IPS-18c (cell line): Measurements from ENCODE around the gene SHISA8.
"Not testable (repeated sequence)": the region's sequence is repeated elsewhere in the genome, so short reads cannot be mapped to it uniquely, and the experiment has no call there.

Experiments
- H3K4me3 ChIP-seq: 2 replicates; pipeline ENCODE4 v1.7.0; 2013; ENCODE audit warnings: low read depth, mild to moderate bottlenecking, low read length, moderate library complexity; ENCODE audit not compliant: insufficient read depth
- H3K9me3 ChIP-seq: one replicate; pipeline ENCODE4 v1.6.1; 2013; ENCODE audit warnings: mild to moderate bottlenecking, low read length, moderate library complexity; ENCODE audit not compliant: control insufficient read depth, insufficient read depth

The SHISA8 gene

DNA sequence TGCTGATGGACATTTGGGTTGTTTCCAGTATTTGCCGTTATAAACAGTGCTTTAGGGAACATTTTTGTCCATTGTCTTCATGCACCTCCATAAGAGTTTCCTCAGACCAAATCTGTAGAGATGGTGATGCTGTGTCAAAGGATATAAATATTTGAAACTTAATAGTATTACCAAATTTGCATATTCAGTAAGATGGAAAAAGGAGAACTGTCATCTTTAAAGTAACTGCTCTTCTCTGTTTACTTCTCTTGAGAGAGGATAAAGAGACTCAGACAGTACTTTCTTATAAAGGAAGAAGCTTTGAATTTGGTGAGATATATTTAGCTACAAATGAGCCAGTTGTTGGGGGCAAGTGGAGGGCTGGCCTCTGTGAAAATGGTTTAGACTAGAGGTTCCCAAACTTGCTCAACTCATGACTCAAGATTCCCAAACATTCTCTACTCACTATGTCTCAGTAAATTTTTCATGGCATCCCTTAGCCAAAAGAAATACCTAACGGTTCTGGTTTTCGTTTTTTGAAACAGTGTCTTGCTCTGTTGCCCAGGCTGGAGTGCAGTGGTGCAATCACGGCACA is 26.2 kb downstream of the SHISA8 start:
- no peak overlapping the region for H3K4me3 ChIP-seq
- H3K9me3 ChIP-seq, result peaks cover 2% of the 10 kb centered on the region

- no peak overlapping the region for H3K4me3 ChIP-seq
- H3K9me3 ChIP-seq, result peaks cover 2% of the 10 kb centered on the region
Observed at GRCh38 chr22:41885516-41885915, 29.4 kb downstream of the SHISA8 start.

DNA sequence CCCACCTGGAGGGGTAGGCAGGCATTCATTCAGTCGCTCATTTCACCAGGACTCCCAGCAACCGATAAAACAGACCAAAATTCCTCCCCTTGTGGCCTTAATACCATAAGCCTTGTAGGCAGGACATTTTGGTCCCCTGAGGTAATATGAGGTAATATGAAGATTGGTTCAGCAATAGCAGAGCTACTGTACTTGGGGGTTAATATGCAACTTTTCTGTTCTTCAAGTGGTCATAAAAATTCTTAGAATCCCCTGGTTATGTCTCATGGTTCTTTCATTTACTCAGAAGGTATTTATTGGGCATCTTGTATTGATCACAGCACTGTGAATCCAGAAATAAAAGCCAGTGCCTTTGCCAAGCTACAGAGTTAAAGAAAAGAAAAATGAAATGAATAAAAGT is 29.8 kb downstream of the SHISA8 start:
- Histone ChIP-seq H3K9me3 (peaks cover 2% of the 10 kb centered on the region), H3K4me3 (no peak overlapping the region)

DNA sequence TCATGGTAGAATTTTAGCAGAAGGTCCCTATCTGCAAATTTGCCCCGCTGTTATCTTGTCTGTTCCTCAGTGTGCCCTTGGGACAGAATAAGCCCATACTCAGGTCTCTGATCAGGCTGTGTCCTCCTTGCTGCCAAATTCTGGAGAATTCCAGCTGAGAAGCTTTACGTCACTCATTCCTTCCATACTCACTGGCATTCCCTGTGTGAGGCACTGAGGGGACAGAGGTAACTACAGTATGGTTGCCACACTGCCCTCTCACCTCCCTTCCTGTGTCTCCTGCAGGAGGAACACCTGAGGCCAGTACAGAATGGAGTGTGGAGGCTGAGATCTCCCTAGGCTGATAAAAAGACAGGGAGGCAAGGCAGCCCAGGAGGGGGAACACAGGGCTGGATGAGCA is 31.5 kb downstream of the SHISA8 start:
- no peaks in the 10 kb centered on the region for H3K9me3 ChIP-seq
- H3K4me3 ChIP-seq, result no peak overlapping the region

DNA sequence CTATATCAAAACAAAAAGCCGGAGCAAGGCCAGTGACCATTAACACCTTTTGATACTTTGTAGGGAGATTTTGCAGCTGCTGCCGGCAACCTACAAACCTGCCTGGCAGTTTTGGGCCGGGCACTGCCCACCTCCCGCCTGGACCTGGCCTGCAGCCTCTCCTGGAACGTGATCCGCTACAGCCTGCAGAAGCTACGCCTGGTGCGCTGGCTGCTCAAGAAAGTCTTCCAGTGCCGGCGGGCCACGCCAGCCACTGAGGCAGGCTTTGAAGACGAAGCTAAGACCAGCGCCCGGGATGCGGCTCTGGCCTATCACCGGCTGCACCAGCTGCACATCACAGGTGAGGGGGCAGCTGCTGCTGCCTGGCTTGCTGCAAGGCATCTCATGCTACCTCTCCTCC is 34.2 kb downstream of the SHISA8 start:
- H3K4me3 ChIP-seq, result no peak overlapping the region

DNA sequence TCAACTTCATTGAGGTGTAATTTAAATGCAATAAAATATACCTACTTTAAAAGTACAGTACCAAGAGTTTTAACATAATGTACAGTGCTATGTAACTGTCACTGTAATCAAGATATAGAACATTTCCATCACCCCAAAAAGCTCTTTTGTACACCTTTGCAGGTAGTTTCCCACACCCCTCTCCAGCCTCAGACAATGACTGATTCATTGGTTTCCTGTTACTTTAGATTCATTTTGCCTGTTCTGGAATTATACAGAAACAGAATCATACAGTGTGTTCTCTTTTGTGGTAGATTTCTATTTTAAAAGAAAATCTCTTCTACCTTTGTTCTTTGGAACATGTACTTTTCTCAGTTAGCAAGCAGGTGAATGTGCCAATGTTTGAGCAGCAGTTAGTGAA is 38.2 kb downstream of the SHISA8 start:
- Histone ChIP-seq H3K4me3 (no peak overlapping the region), H3K9me3 (no peaks in the 10 kb centered on the region)

More for the DNA sequence above, 34.2 kb downstream of the SHISA8 start:
- no peaks in the 10 kb centered on the region for H3K9me3 ChIP-seq

DNA sequence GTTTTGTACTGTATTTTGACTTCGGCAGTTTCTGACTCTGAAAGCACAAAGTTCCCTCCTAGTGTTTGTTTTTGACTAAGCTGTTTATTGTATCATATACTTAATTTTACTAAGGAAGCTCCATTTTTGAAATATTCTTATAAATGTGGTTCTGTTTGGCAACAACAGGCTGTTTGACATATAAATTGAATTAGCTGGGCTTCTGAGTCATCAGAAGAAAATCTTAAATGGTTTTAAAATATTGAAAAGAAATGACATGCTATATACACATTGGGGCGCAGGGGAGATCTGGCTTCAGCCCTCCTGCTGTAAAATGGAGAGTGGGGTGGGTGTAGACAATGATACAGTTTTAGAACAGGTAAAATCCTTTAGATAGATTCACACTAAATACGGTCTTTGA is 38.6 kb downstream of the SHISA8 start:
- H3K9me3 ChIP-seq, result no peaks in the 10 kb centered on the region
- H3K4me3 ChIP-seq, result no peak overlapping the region

DNA sequence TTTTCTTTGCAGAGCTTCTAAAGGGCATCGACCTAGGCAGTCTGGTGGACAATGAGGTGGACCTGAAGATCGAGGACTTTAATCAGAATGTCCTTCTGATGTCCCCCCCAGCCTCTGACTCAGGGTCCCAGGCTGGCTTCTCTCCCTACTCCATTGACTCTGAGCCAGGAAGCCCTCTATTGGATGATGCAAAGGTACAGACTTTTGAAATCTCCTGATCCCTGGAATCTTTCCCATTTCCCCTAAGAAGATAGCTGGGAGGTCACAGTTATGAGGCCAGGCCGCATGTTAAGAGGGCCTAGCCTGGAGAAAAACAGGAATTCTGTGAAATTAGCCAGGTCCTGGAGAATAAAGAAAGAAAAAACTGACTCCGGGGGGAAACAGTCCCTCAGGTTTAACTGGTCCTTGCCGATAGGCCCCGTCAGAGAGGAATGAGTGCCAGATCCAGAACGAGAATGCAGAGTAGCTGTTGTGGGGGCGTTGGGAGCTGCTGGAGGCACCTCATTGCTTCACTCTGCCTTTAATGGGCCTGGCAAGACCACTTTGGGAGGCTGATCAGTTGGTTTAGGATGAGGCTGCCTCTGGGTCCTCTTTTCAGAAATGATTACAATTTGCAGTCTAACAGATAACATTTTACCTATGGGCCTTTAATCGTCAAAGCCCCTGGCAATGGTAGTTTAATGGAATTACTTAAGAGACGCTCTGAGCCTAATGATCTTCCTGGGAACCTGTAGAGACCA is 39.2 kb downstream of the SHISA8 start:
- no peak overlapping the region for H3K4me3 ChIP-seq
- H3K9me3 ChIP-seq, result no peaks in the 10 kb centered on the region

DNA sequence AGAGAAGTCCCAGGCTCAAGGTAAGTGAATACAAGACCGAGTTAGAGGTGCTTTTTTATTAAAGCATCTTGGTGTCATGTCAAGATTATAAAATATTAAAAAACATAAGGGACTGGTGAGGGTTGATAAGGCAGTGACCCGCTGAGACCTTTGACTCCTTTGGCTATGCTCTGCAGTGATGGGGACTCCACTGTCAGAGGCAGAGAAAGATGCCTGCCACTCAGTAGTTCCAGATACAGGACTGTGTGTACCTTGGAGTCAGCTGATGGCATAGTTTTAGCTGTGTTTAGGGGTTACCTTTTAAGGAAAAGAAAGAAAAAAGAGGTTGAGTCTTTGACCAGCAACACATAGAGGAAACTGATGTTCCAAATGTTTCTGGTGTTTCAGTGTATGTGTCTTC is 40.8 kb downstream of the SHISA8 start:
- no peak overlapping the region for H3K4me3 ChIP-seq
- H3K9me3 ChIP-seq, result no peaks in the 10 kb centered on the region

DNA sequence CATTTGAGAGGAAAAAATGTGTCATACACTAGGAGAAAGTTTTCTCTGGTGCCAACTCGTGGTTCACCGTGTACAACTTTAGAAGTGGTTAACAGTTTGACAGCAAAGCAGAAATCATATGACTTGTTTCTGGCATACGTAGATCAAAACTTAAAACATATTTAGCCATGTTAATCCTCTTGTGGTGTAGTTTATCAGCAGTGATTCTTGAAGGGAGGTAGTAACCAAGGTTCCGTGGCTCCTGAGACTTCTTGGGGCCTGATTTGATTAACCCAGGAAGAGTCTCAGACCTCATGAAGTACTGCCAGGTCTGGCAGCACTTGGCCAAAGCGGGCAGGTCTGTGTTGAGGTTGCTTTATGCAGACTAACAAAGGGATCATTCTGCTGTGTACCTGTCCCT is 41.5 kb downstream of the SHISA8 start:
- H3K4me3 ChIP-seq, result no peak overlapping the region
- no peaks in the 10 kb centered on the region for H3K9me3 ChIP-seq

- no peak overlapping the region for H3K4me3 ChIP-seq
Observed at GRCh38 chr22:41870786-41871185, 44.1 kb downstream of the SHISA8 start.

GRCh38 chr22:41870081-41870480 is 44.8 kb downstream of the SHISA8 start:
- H3K4me3 ChIP-seq, H3K9me3 ChIP-seq: not testable (repeated sequence)

More at GRCh38 chr22:41870786-41871185, 44.1 kb downstream of the SHISA8 start:
- H3K9me3 ChIP-seq, result no peaks in the 10 kb centered on the region

GRCh38 chr22:41868556-41868955 is 46.3 kb downstream of the SHISA8 start:
- no peaks in the 10 kb centered on the region for H3K9me3 ChIP-seq
- no peak overlapping the region for H3K4me3 ChIP-seq

GRCh38 chr22:41863472-41863871 is 51.4 kb downstream of the SHISA8 start:
- Histone ChIP-seq H3K9me3 (no peaks in the 10 kb centered on the region), H3K4me3 (no peak overlapping the region)

DNA sequence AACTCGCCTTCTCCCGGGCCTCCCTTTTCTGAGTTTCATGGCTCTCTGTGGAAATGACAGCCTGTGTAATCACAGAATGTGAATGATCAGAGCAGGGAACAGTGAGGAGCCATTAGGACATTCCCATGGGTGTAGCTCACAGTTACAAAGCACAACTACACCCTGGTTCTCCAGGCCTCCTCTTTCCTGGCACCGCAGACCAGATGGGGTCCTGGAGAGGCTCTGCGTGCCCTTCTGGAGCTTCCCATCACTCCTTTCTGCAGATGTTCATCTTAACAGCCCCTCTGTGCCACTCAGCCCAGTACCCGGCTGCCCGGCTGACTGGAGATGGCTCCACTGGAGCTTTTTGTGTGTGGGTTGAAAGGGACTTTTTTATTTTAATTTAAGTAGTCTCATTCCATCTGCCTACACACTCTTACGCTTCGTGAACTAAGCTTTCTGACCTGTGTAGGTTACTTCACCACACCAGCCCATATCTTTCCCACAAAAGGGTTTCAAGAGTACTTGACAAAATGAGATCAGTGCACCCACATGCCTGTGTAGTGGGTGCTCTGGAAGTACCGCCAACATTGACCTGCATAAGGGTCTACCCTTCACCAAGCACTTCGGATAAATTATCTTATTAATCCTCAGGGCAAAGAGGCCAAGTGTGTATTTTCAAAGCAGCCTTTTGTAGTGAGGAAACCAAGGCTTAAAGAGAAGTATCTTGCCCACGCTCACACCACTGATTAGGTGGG is 52.2 kb downstream of the SHISA8 start:
- H3K4me3 ChIP-seq, result no peak overlapping the region

DNA sequence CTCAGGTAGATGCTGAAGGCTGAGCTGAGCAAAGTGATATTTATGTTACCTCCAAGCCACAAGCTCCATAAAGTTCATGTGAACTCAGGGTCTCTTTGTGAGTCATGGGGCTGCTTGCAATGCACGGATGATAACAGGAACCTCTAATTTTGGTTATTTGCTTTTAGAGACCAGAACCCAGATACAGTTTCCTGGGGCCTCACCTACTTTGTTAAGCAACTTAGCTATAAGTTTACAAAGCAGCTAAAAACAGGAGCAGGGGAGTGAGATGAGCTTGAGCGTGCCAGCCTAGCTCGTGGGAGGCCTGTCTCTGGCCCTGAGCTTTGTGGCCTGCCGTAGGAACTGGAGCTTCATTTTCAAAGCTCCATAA is 52.7 kb downstream of the SHISA8 start:
- no peak overlapping the region for H3K4me3 ChIP-seq

More for the DNA sequence above, 52.2 kb downstream of the SHISA8 start:
- no peaks in the 10 kb centered on the region for H3K9me3 ChIP-seq

More for the DNA sequence above, 52.7 kb downstream of the SHISA8 start:
- no peaks in the 10 kb centered on the region for H3K9me3 ChIP-seq
